ENCODE results near the gene PAX2.

- TF ChIP-seq POLR2A (IDR thresholded peaks at IDR 0.05; ENCODE audit: low read depth, low read length) (no peak), POLR2AphosphoS5 (IDR thresholded peaks at IDR 0.05; ENCODE audit: low read depth, low read length) (no peak)
Observed at GRCh38 chr10:100836891-100837290, 91.5 kb downstream of the PAX2 start.
